ENCODE measurements around the gene LEMD1.
"Not testable (repeated sequence)": the region's sequence is repeated elsewhere in the genome, so short reads cannot be mapped to it uniquely, and the experiment has no call there.

LEMD1 gene

DNA sequence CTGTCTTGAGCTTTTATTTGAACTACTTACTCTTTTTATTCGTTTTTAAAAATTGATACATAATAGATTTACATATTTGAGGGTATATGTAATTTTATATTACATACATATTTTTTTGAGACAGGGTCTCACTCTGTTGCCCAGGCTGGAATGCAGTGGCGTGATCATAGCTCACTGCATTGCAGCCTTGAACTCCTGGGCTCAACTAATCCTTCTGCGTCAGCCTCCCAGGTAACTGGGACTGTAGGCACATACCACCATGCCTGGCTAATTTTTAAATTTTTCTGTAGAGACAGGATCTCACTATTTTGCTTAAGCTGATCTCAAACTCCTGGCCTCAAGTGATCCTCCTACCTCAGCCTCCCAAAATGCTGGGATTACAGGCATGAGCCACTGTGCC is 38.9 kb downstream of the LEMD1 start:
- not testable (repeated sequence) for H3K27me3 ChIP-seq (replicated peaks; ENCODE audit: control insufficient read depth, insufficient read depth, low read length, poor library complexity, severe bottlenecking); H3K9me3 ChIP-seq (ENCODE audit: control insufficient read depth, low read length); H3K36me3 ChIP-seq (ENCODE audit: control insufficient read depth, insufficient read depth, low read length); DNase-seq; H3K4me3 ChIP-seq (ENCODE audit: insufficient read depth, low read depth, low read length, poor library complexity, severe bottlenecking); H3K4me1 ChIP-seq (ENCODE audit: control insufficient read depth, insufficient read depth, low read length, poor library complexity, severe bottlenecking); H3K27ac ChIP-seq (ENCODE audit: insufficient read depth, low read length, poor library complexity, severe bottlenecking)

DNA sequence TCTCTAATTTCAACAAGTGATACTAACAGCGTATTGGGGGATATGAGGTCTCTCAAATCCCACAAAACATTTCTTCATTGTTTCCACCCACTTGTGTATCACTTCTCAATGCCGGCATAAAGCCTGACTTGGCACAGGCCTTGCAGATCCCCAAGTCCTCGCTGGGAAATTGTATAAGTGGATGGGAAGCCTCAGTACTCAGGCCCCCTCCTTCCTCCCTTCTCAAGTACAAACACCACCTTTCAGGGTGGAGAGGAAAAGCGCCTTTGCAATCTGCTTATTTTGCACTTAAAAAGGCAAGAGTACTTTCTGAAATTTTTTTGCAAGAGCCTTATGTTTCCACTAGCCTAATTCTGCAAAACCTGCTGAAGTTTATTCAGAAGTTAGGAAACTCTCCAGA is 39.3 kb downstream of the LEMD1 start:
- H3K27me3 ChIP-seq (replicated peaks; ENCODE audit: control insufficient read depth, insufficient read depth, low read length, poor library complexity, severe bottlenecking): no peaks in the 10 kb centered on the region
- H3K4me3 ChIP-seq (ENCODE audit: insufficient read depth, low read depth, low read length, poor library complexity, severe bottlenecking): no peak overlapping the region
- no peaks in the 10 kb centered on the region for H3K4me1 ChIP-seq (ENCODE audit: control insufficient read depth, insufficient read depth, low read length, poor library complexity, severe bottlenecking)
- no peaks in the 10 kb centered on the region for H3K9me3 ChIP-seq (ENCODE audit: control insufficient read depth, low read length)
- DNase-seq: no peak
- no peak overlapping the region for H3K27ac ChIP-seq (ENCODE audit: insufficient read depth, low read length, poor library complexity, severe bottlenecking)
- H3K36me3 ChIP-seq (ENCODE audit: control insufficient read depth, insufficient read depth, low read length): no peaks in the 10 kb centered on the region

DNA sequence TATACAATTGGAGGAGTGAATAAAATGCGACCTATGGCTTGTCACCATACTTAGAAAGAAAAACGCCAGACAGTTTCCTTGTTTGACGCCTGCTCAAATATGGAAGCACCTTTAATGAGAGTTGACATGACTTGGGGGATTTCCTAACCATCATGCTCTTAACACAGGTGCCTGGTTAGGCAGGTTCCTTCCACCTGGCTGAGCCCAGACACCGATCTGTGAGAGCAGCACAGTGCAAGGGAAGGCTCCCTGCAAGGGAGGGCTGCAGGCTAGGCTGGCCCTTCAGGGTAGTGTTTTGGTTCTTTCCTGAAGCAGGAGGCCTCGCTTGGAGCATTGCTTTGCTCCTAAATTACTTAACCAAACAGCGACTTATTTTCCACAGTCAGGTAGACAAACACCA is 40.6 kb downstream of the LEMD1 start:
- no peaks in the 10 kb centered on the region for H3K36me3 ChIP-seq (ENCODE audit: control insufficient read depth, insufficient read depth, low read length)
- no peaks in the 10 kb centered on the region for H3K9me3 ChIP-seq (ENCODE audit: control insufficient read depth, low read length)
- DNase-seq: no peak
- H3K27ac ChIP-seq (ENCODE audit: insufficient read depth, low read length, poor library complexity, severe bottlenecking): no peak overlapping the region
- H3K27me3 ChIP-seq (replicated peaks; ENCODE audit: control insufficient read depth, insufficient read depth, low read length, poor library complexity, severe bottlenecking): no peaks in the 10 kb centered on the region
- H3K4me1 ChIP-seq (ENCODE audit: control insufficient read depth, insufficient read depth, low read length, poor library complexity, severe bottlenecking): no peaks in the 10 kb centered on the region
- H3K4me3 ChIP-seq (ENCODE audit: insufficient read depth, low read depth, low read length, poor library complexity, severe bottlenecking): no peak overlapping the region

DNA sequence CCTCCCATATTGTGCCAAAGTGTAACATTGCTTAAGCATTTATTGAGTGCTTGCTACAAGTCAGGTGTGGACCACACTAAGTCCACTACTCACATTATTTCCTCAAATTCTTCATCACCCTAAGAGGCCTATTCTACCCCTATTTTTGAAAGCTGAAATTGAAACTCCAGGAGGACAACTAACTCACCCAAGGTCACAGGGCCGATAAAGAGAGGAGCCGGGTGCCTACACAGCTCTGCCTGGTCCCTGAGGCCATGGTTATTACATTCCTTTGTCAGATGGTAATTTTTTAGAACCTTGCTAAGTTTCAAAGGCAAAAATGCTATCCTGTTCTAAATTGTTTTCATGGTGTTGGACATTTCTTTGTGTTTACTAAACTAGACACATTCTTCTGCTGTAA is 41.0 kb downstream of the LEMD1 start:
- Histone ChIP-seq H3K9me3 (ENCODE audit: control insufficient read depth, low read length) (no peaks in the 10 kb centered on the region), H3K27me3 (replicated peaks; ENCODE audit: control insufficient read depth, insufficient read depth, low read length, poor library complexity, severe bottlenecking) (no peaks in the 10 kb centered on the region), H3K4me1 (ENCODE audit: control insufficient read depth, insufficient read depth, low read length, poor library complexity, severe bottlenecking) (no peaks in the 10 kb centered on the region), H3K36me3 (ENCODE audit: control insufficient read depth, insufficient read depth, low read length) (no peaks in the 10 kb centered on the region), H3K4me3 (ENCODE audit: insufficient read depth, low read depth, low read length, poor library complexity, severe bottlenecking) (no peak overlapping the region), H3K27ac (ENCODE audit: insufficient read depth, low read length, poor library complexity, severe bottlenecking) (no peak overlapping the region)
- DNase-seq: no peak

DNA sequence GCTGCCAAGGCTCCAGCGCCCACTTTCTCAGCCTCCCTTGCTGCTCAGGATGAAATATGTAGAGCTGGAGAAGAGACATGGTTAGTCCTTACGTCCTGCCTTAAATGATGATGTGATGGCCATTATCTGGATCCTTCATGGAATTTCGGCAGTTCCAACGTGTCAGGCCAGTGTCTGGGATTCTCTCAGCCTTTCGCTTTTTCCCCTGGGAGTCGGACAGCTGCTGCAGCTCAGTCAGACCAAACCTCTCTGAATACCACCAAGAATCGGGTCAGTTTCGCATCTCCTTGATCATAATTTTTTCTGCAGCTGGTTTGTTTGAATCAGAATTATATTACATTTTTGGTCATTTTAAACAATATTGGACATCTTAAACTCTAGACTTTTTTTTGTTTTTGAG is 42.8 kb downstream of the LEMD1 start:
- DNase-seq: no peak
- no peaks in the 10 kb centered on the region for H3K27me3 ChIP-seq (replicated peaks; ENCODE audit: control insufficient read depth, insufficient read depth, low read length, poor library complexity, severe bottlenecking)
- H3K4me1 ChIP-seq (ENCODE audit: control insufficient read depth, insufficient read depth, low read length, poor library complexity, severe bottlenecking): peaks cover 2% of the 10 kb centered on the region
- H3K36me3 ChIP-seq (ENCODE audit: control insufficient read depth, insufficient read depth, low read length): no peaks in the 10 kb centered on the region
- H3K27ac ChIP-seq (ENCODE audit: insufficient read depth, low read length, poor library complexity, severe bottlenecking): no peak overlapping the region
- H3K4me3 ChIP-seq (ENCODE audit: insufficient read depth, low read depth, low read length, poor library complexity, severe bottlenecking): no peak overlapping the region
- no peaks in the 10 kb centered on the region for H3K9me3 ChIP-seq (ENCODE audit: control insufficient read depth, low read length)

DNA sequence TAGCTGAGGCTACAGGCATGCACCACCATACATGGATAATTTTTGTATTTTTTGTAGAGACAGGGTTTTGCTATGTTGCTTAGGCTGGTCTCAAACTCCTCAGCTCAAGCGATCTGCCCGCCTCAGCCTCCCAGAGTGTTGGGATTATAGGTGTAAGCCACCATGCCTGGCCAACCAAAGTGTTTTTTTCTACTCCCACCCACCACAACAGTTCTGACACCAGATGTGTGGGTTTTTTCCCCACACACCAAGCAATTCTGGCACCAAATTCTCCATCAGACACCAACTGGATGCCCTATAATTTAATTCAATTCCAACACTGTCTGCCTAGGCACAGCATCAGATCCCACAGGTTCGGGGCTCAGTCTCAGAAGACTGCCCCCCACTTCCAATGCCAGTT is 44.5 kb downstream of the LEMD1 start:
- H3K4me3 ChIP-seq (ENCODE audit: insufficient read depth, low read depth, low read length, poor library complexity, severe bottlenecking): no peak overlapping the region
- H3K36me3 ChIP-seq (ENCODE audit: control insufficient read depth, insufficient read depth, low read length): no peaks in the 10 kb centered on the region
- DNase-seq: no peak
- H3K4me1 ChIP-seq (ENCODE audit: control insufficient read depth, insufficient read depth, low read length, poor library complexity, severe bottlenecking): peaks cover 7% of the 10 kb centered on the region
- no peaks in the 10 kb centered on the region for H3K9me3 ChIP-seq (ENCODE audit: control insufficient read depth, low read length)
- no peaks in the 10 kb centered on the region for H3K27me3 ChIP-seq (replicated peaks; ENCODE audit: control insufficient read depth, insufficient read depth, low read length, poor library complexity, severe bottlenecking)
- no peak overlapping the region for H3K27ac ChIP-seq (ENCODE audit: insufficient read depth, low read length, poor library complexity, severe bottlenecking)

DNA sequence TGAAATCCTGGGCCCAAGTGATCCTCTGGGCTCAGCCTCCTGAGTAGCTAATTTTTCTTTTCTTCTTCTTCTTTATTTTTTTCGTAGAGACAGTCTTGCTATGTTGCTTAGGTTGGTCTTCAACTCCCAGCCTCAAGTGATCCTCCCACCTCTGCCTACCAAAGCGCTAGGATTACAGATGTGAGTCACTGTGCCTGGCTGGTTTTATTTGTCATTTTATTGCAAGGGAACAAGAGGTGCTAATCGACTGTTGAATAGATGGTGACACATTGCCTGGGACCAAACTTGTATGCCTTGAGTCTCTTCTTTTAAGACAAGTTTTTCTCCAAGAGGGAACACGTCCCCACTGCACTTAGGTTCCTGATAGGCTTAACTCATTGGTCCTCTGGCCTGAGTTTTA is 45.1 kb downstream of the LEMD1 start:
- Histone ChIP-seq H3K4me1 (ENCODE audit: control insufficient read depth, insufficient read depth, low read length, poor library complexity, severe bottlenecking) (peaks cover 7% of the 10 kb centered on the region), H3K9me3 (ENCODE audit: control insufficient read depth, low read length) (no peaks in the 10 kb centered on the region), H3K36me3 (ENCODE audit: control insufficient read depth, insufficient read depth, low read length) (no peaks in the 10 kb centered on the region), H3K27me3 (replicated peaks; ENCODE audit: control insufficient read depth, insufficient read depth, low read length, poor library complexity, severe bottlenecking) (no peaks in the 10 kb centered on the region), H3K27ac (ENCODE audit: insufficient read depth, low read length, poor library complexity, severe bottlenecking) (no peak overlapping the region), H3K4me3 (ENCODE audit: insufficient read depth, low read depth, low read length, poor library complexity, severe bottlenecking) (no peak overlapping the region)
- DNase-seq: no peak

DNA sequence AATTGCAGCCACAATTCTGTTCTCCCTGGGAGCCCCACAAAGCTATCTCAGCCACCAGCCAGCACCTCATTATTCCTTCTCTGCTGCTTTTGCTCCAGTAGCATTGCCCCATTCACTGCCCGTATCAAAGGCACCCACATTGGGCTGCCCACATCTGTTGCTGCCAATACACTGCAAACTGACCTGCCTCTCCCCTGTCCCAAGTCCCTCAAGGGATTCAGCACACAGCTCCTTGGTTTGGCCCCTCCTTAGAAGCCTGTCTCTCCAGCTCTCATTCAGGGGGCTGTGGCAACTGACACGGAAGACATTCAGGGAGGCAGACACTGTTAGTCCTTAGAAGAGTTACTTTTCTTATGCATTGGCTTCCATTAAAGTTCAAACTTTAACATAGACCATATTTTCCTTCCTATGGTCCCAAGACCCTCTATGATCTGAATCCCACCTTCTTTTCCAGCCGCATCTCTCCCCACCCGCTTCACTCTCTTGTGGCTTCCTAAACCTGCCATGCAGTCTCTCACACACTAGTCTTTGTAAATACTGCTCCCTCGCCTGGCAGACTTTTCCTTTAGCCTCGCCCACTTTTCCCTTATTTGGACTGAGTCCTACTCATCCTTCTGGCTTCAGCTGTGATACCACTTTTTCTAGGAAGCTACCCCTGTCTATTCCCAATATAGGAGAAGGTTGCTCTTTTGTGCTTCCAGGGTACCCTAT is 45.9 kb downstream of the LEMD1 start:
- Histone ChIP-seq H3K4me1 (ENCODE audit: control insufficient read depth, insufficient read depth, low read length, poor library complexity, severe bottlenecking) (peaks cover 7% of the 10 kb centered on the region), H3K27me3 (replicated peaks; ENCODE audit: control insufficient read depth, insufficient read depth, low read length, poor library complexity, severe bottlenecking) (no peaks in the 10 kb centered on the region), H3K9me3 (ENCODE audit: control insufficient read depth, low read length) (no peaks in the 10 kb centered on the region), H3K27ac (ENCODE audit: insufficient read depth, low read length, poor library complexity, severe bottlenecking) (no peak overlapping the region), H3K4me3 (ENCODE audit: insufficient read depth, low read depth, low read length, poor library complexity, severe bottlenecking) (no peak overlapping the region), H3K36me3 (ENCODE audit: control insufficient read depth, insufficient read depth, low read length) (no peaks in the 10 kb centered on the region)
- DNase-seq: no peak

DNA sequence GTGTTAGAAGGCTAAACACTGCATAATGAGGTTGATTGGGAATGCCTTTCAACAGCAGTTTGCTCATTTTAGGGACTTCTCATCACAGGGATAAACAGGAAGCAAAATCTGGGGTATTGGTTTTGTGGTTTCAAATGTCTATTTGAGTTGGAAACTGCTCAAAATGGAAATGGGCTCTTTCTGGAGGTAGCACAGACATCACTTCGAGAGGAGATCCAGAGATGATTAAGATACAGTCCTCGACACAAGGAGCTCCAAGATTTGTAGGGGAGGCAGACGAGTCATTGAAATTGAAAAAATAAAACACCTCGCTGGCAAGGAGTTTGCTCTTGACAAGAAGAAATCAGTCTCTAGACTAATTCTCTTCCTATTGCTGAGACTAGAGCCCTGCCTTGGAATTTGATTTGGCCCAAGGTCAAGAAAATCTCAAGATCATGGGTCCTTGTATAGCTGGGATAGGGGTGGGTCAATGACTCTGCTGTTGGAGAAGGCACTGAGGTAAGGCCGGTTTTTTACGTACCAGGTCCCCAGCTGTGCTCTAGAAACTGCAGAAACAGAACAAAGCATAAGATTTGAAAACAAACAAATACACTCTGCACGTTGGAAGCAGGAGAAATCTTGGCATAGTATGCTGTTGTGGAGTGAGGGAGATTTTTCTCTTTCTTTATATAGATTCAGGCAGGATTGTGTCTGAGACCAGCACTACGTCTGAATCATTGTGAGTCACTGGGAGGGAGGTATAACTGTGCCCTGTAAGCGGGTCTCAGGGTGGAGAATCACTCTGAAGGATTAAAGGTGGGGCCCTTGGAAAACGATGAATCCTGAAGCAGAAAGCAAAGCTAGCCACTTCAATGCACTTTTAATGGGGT is 47.4 kb downstream of the LEMD1 start:
- no peak for DNase-seq

DNA sequence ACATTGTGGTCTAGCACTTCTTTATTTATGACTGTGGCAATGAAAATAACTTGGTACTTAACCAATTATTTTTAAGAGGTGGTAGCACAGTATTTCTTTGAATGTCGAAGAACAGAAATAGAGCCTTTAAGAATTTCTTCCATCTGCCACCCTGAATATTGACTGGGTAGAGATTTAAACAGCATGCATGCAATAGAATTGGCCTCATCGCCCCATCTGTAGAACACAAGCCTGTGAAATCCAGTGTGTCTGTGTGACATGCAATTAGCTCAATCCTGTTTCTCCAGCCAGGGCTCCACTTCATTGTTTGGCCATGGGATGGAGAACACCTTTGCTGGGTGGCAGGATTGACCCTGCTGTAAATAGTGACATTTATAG is 48.1 kb downstream of the LEMD1 start:
- Histone ChIP-seq H3K27me3 (replicated peaks; ENCODE audit: control insufficient read depth, insufficient read depth, low read length, poor library complexity, severe bottlenecking) (no peaks in the 10 kb centered on the region), H3K9me3 (ENCODE audit: control insufficient read depth, low read length) (no peaks in the 10 kb centered on the region), H3K36me3 (ENCODE audit: control insufficient read depth, insufficient read depth, low read length) (no peaks in the 10 kb centered on the region), H3K4me3 (ENCODE audit: insufficient read depth, low read depth, low read length, poor library complexity, severe bottlenecking) (no peak overlapping the region), H3K27ac (ENCODE audit: insufficient read depth, low read length, poor library complexity, severe bottlenecking) (no peak overlapping the region), H3K4me1 (ENCODE audit: control insufficient read depth, insufficient read depth, low read length, poor library complexity, severe bottlenecking) (peaks cover 7% of the 10 kb centered on the region)
- no peak for DNase-seq

More for the DNA sequence above, 47.4 kb downstream of the LEMD1 start:
- H3K27me3 ChIP-seq (replicated peaks; ENCODE audit: control insufficient read depth, insufficient read depth, low read length, poor library complexity, severe bottlenecking): no peaks in the 10 kb centered on the region
- H3K4me3 ChIP-seq (ENCODE audit: insufficient read depth, low read depth, low read length, poor library complexity, severe bottlenecking): no peak overlapping the region
- no peaks in the 10 kb centered on the region for H3K36me3 ChIP-seq (ENCODE audit: control insufficient read depth, insufficient read depth, low read length)
- no peak overlapping the region for H3K27ac ChIP-seq (ENCODE audit: insufficient read depth, low read length, poor library complexity, severe bottlenecking)
- H3K4me1 ChIP-seq (ENCODE audit: control insufficient read depth, insufficient read depth, low read length, poor library complexity, severe bottlenecking): peaks cover 7% of the 10 kb centered on the region
- no peaks in the 10 kb centered on the region for H3K9me3 ChIP-seq (ENCODE audit: control insufficient read depth, low read length)

Measured in effector memory CD4-positive, alpha-beta T cell (primary cell).